ENCODE data around the gene ZNF341.

ZNF341 gene

GRCh38 chr20:33731693-33732165, at the start of gene ZNF341:
ZNF341 (plus strand) TSS chr20:33731996; CDS start chr20:33732022, 26 bp downstream.
- Histone ChIP-seq H3K4me1 (peaks cover 20% of the 10 kb centered on the region), H3K27me3 (ENCODE audit: low read depth) (no peaks in the 10 kb centered on the region), H3K4me3 (peak within 1 kb of the TSS; percentile 41), H3K36me3 (replicated peaks) (no peaks in the 10 kb centered on the region), H3K9me3 (peaks cover 1% of the 10 kb centered on the region)
- DNase-seq (ENCODE audit: low spot score in 2 of 2): peak; percentile 78 to 93
- in situ Hi-C loops (cut with MboI; ENCODE audit: low sequenced_read_pairs): no loop called here

- H3K27me3 ChIP-seq (ENCODE audit: low read depth): no peaks in the 10 kb centered on the region
- H3K4me3 ChIP-seq: peak overlapping the region; percentile 41
- peak; percentile 21 to 80 for DNase-seq (ENCODE audit: low spot score in 2 of 2)
- H3K4me1 ChIP-seq: peaks cover 13% of the 10 kb centered on the region
- peaks cover 12% of the 10 kb centered on the region for H3K36me3 ChIP-seq (replicated peaks)
- in situ Hi-C loops (cut with MboI; ENCODE audit: low sequenced_read_pairs): no loop called here
- no peaks in the 10 kb centered on the region for H3K9me3 ChIP-seq
Measured at GRCh38 chr20:33684533-33685327, 47.1 kb upstream of the ZNF341 start.

- DNase-seq (ENCODE audit: low spot score in 2 of 2): peak; percentile 12 to 73
- peaks cover 4% of the 10 kb centered on the region for H3K36me3 ChIP-seq (replicated peaks)
- no peaks in the 10 kb centered on the region for H3K27me3 ChIP-seq (ENCODE audit: low read depth)
- H3K9me3 ChIP-seq: no peaks in the 10 kb centered on the region
- H3K4me1 ChIP-seq: peaks cover 13% of the 10 kb centered on the region
- H3K4me3 ChIP-seq: peak overlapping the region; percentile 41
- in situ Hi-C loops (cut with MboI; ENCODE audit: low sequenced_read_pairs): no loop called here
Measured at GRCh38 chr20:33685328-33686099, 46.3 kb upstream of the ZNF341 start.

GRCh38 chr20:33686100-33686983, 45.5 kb upstream of the ZNF341 start, which contains the start of gene E2F1:
E2F1 (minus strand) TSS chr20:33686385; CDS start chr20:33686264, 121 bp downstream.
- Histone ChIP-seq H3K36me3 (replicated peaks) (peaks cover 4% of the 10 kb centered on the region), H3K9me3 (no peaks in the 10 kb centered on the region), H3K4me1 (peaks cover 13% of the 10 kb centered on the region), H3K27me3 (ENCODE audit: low read depth) (no peaks in the 10 kb centered on the region), H3K4me3 (peak within 1 kb of the TSS; percentile 41)
- in situ Hi-C loops (cut with MboI; ENCODE audit: low sequenced_read_pairs): no loop called here
- peak; percentile 87 to 98 for DNase-seq (ENCODE audit: low spot score in 2 of 2)

GRCh38 chr20:33686984-33687366, 44.8 kb upstream of the ZNF341 start:
- H3K4me3 ChIP-seq: peak overlapping the region; percentile 4; the same call in 1 of the 2 replicates
- DNase-seq (ENCODE audit: low spot score in 2 of 2): no peak
- in situ Hi-C loops (cut with MboI; ENCODE audit: low sequenced_read_pairs): no loop called here
- no peaks in the 10 kb centered on the region for H3K9me3 ChIP-seq
- peaks cover 13% of the 10 kb centered on the region for H3K4me1 ChIP-seq
- H3K36me3 ChIP-seq (replicated peaks): peaks cover 4% of the 10 kb centered on the region
- H3K27me3 ChIP-seq (ENCODE audit: low read depth): no peaks in the 10 kb centered on the region

- in situ Hi-C loops (cut with MboI; ENCODE audit: low sequenced_read_pairs): no loop called here
- H3K4me3 ChIP-seq: no peak overlapping the region
- peaks cover 4% of the 10 kb centered on the region for H3K36me3 ChIP-seq (replicated peaks)
- no peak for DNase-seq (ENCODE audit: low spot score in 2 of 2)
- H3K9me3 ChIP-seq: no peaks in the 10 kb centered on the region
- peaks cover 13% of the 10 kb centered on the region for H3K4me1 ChIP-seq
- H3K27me3 ChIP-seq (ENCODE audit: low read depth): no peaks in the 10 kb centered on the region
Measured at GRCh38 chr20:33687370-33687915, 44.4 kb upstream of the ZNF341 start.

GRCh38 chr20:33687993-33688937, 43.5 kb upstream of the ZNF341 start:
- no peak for DNase-seq (ENCODE audit: low spot score in 2 of 2)
- no peak overlapping the region for H3K4me3 ChIP-seq
- no peaks in the 10 kb centered on the region for H3K27me3 ChIP-seq (ENCODE audit: low read depth)
- in situ Hi-C loops (cut with MboI; ENCODE audit: low sequenced_read_pairs): no loop called here
- peaks cover 4% of the 10 kb centered on the region for H3K36me3 ChIP-seq (replicated peaks)
- no peaks in the 10 kb centered on the region for H3K9me3 ChIP-seq
- H3K4me1 ChIP-seq: peaks cover 13% of the 10 kb centered on the region

GRCh38 chr20:33688938-33689424, 42.8 kb upstream of the ZNF341 start:
- H3K27me3 ChIP-seq (ENCODE audit: low read depth): no peaks in the 10 kb centered on the region
- peaks cover 13% of the 10 kb centered on the region for H3K4me1 ChIP-seq
- in situ Hi-C loops (cut with MboI; ENCODE audit: low sequenced_read_pairs): no loop called here

GRCh38 chr20:33689493-33689892, 42.3 kb upstream of the ZNF341 start:
- in situ Hi-C loops (cut with MboI; ENCODE audit: low sequenced_read_pairs): no loop called here
- H3K27me3 ChIP-seq (ENCODE audit: low read depth): no peaks in the 10 kb centered on the region
- H3K9me3 ChIP-seq: no peaks in the 10 kb centered on the region
- H3K4me1 ChIP-seq: peaks cover 13% of the 10 kb centered on the region
- H3K36me3 ChIP-seq (replicated peaks): no peaks in the 10 kb centered on the region
- DNase-seq (ENCODE audit: low spot score in 2 of 2): no peak
- no peak overlapping the region for H3K4me3 ChIP-seq

More at GRCh38 chr20:33688938-33689424, 42.8 kb upstream of the ZNF341 start:
- H3K36me3 ChIP-seq (replicated peaks): peaks cover under 1% of the 10 kb centered on the region; the same call in 1 of the 2 replicates
- H3K4me3 ChIP-seq: no peak overlapping the region
- H3K9me3 ChIP-seq: no peaks in the 10 kb centered on the region
- no peak for DNase-seq (ENCODE audit: low spot score in 2 of 2)

GRCh38 chr20:33689973-33690372, 41.8 kb upstream of the ZNF341 start:
- Histone ChIP-seq H3K4me3 (no peak overlapping the region), H3K27me3 (ENCODE audit: low read depth) (no peaks in the 10 kb centered on the region), H3K4me1 (peaks cover 8% of the 10 kb centered on the region), H3K9me3 (no peaks in the 10 kb centered on the region), H3K36me3 (replicated peaks) (no peaks in the 10 kb centered on the region)
- in situ Hi-C loops (cut with MboI; ENCODE audit: low sequenced_read_pairs): no loop called here
- no peak for DNase-seq (ENCODE audit: low spot score in 2 of 2)

- H3K36me3 ChIP-seq (replicated peaks): no peaks in the 10 kb centered on the region
- H3K4me3 ChIP-seq: no peak overlapping the region
- peaks cover 2% of the 10 kb centered on the region; the same call in 1 of the 2 replicates for H3K9me3 ChIP-seq
- no peaks in the 10 kb centered on the region for H3K27me3 ChIP-seq (ENCODE audit: low read depth)
- H3K4me1 ChIP-seq: no peaks in the 10 kb centered on the region
- DNase-seq (ENCODE audit: low spot score in 2 of 2): no peak
- in situ Hi-C loops (cut with MboI; ENCODE audit: low sequenced_read_pairs): no loop called here
Measured at GRCh38 chr20:33693289-33693688, 38.5 kb upstream of the ZNF341 start.
